Right lobe of liver (tissue), 4 donors: Measurements from ENCODE around the gene ARHGEF16.

Source experiments
- CTCF ChIP-seq, 4 donors: fragments of 200-600 bp in 3 of 4; fragments of 450-650 bp in 1 of 4; IDR thresholded peaks; one replicate each; pipeline versions ENCODE4 v1.5.1 to v1.8.0; 2016 to 2022; ENCODE audit warnings: antibody characterized with exemption in 4 of 4, mild to moderate bottlenecking in 2 of 4
- POLR2A ChIP-seq: fragments of 450-650 bp; IDR thresholded peaks from one replicate; pipeline ENCODE4 v1.6.1; 2017; ENCODE audit warnings: antibody characterized with exemption, mild to moderate bottlenecking
- donor health status: DM: no; HTN: no; CAD: no.
- donor health status: DM: no; HTN: no; CAD: no.
- donor health status: DM: no; HTN: yes; CAD: no.

DNA sequence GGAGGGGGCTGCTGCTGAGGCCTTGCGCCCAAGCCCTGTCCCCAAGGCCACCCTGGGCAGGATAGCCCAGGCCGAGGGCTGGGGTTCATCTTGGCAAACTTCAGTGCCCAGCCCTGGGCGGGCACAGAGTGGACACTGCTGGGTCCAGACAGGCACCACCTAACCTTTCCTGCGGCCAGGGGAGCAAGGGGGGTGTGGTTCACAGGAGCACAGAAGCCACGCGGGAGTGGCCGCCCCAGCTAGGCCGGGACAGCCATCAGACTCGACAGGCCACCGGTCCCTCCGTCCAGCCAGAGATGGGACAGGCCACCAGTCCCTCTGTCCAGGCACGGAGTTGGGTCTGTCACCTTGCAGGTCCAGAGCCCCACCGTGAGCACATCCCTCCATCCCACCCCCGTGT is 28.9 kb downstream of the ARHGEF16 start:
- TF ChIP-seq CTCF (IDR thresholded peaks at IDR 0.05) (no peak), POLR2A (no peak)
